Fibroblast of the aortic adventitia (primary cell): Measurements from ENCODE around the gene FREM1. TPM values are rescaled to one million over a fixed set of nuclear protein-coding genes. Genes with fewer than 3 reads are reported as not detected.

Experiments used
- DNase-seq: peaks from one replicate; pipeline ENCODE4 v3.0.0-alpha.2; 2010; ENCODE audit warnings: low read depth
- H3K4me3 ChIP-seq: 2 replicates; pipeline ENCODE4 v1.5.1; 2011; ENCODE audit warnings: low read depth, mild to moderate bottlenecking, control low read depth, low read length, moderate library complexity
- total RNA-seq: library from RNA; depleted of rRNA; stranded (reverse); fragments of >200 nt; gene quantifications from 2 replicates; pipeline ENCODE4 v1.2.3, GENCODE V29; 2012; ENCODE audit warnings: low replicate concordance
- TF ChIP-seq, protein P1 (sequence below): IDR thresholded peaks from 2 replicates; pipeline ENCODE4 v1.5.1; 2011; ENCODE audit warnings: mild to moderate bottlenecking, low read length, control low read depth, inconsistent platforms; ENCODE audit not compliant: insufficient read depth

The FREM1 gene
- total RNA-seq, 1 donor: 0.45 TPM

DNA sequence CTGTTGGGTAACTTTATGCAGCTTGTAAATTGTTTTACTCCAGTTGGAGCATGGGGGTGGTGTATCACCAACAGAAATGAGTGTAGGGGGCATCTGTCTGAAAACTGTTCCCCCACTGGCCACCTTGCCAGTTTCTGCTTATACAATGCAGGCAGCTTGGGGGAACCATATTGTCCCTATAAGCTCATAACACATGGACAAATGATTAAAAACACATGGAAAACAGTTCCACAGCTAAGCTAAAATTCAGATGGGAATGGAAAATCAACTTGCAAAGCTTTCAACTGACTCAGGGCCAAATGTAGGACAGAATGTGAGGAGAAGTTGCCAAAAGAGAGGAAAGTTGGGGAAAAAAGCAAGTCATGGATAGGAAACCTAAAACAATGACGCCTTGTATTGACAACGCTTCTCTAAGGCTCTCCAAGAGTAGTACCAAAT, 179.7 kb downstream of the FREM1 start:
- TF ChIP-seq, protein P1, sequence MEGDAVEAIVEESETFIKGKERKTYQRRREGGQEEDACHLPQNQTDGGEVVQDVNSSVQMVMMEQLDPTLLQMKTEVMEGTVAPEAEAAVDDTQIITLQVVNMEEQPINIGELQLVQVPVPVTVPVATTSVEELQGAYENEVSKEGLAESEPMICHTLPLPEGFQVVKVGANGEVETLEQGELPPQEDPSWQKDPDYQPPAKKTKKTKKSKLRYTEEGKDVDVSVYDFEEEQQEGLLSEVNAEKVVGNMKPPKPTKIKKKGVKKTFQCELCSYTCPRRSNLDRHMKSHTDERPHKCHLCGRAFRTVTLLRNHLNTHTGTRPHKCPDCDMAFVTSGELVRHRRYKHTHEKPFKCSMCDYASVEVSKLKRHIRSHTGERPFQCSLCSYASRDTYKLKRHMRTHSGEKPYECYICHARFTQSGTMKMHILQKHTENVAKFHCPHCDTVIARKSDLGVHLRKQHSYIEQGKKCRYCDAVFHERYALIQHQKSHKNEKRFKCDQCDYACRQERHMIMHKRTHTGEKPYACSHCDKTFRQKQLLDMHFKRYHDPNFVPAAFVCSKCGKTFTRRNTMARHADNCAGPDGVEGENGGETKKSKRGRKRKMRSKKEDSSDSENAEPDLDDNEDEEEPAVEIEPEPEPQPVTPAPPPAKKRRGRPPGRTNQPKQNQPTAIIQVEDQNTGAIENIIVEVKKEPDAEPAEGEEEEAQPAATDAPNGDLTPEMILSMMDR: no peak
- no peak overlapping the region for H3K4me3 ChIP-seq
- DNase-seq: no peak

DNA sequence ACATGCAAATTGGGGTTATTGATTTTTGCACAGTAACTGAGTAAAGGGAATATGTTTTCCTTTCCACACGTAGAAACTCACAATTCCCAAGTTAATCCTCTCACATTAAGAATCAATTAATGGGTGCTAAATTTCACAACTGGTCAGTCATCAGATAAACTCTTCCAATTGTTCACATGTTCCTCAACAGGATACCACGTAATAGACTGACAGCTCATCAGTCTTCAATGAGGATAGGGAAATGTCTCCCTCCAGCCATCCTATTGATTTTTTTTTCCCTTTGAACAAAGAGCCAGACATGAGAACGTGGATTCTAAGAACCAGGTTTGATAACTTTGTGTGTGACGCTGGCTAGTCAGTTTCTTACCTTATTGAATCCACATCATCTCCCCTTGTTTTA, 186.9 kb downstream of the FREM1 start:
- H3K4me3 ChIP-seq: no peak overlapping the region
- no peak for DNase-seq
- TF ChIP-seq, protein P1: no peak

DNA sequence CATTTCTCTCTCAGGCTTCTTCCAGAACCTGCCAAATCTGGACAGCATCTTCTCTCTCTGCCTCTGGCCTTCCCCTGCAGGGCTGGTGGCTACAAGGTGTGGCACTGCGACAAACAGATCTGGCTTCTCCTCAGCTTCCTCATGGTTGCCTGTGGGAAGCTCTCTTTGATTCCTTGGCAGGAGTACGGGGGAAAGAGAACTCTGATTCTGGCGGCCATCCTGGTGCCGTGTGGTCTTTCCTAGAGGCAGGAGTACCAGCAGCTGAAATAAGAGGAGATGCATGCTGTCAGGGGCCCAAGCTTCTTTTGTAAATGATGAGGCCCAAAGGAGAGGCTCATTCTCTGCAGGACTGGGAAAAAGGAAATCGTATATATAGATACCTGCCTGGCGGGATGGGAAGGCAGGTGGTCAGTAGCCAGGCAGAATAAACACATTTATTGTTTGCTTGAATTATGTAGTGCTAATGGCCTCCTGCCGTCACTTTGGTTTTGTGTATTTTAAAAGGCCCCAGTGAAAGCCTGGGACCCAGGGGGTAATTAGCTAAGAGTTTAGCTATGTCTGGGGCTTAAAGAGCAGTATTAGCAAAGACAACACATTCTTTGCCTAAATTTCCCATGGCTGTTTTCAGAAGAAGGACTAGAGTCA, 187.7 kb downstream of the FREM1 start, which contains the start of gene CER1:
TSS of gene CER1 (minus strand) at position 343 of the 645 bp plus-strand sequence. CDS start at position 282, 61 bp downstream.
- H3K4me3 ChIP-seq: no peak within 1 kb of the TSS
- TF ChIP-seq, protein P1: no peak
- DNase-seq: no peak

DNA sequence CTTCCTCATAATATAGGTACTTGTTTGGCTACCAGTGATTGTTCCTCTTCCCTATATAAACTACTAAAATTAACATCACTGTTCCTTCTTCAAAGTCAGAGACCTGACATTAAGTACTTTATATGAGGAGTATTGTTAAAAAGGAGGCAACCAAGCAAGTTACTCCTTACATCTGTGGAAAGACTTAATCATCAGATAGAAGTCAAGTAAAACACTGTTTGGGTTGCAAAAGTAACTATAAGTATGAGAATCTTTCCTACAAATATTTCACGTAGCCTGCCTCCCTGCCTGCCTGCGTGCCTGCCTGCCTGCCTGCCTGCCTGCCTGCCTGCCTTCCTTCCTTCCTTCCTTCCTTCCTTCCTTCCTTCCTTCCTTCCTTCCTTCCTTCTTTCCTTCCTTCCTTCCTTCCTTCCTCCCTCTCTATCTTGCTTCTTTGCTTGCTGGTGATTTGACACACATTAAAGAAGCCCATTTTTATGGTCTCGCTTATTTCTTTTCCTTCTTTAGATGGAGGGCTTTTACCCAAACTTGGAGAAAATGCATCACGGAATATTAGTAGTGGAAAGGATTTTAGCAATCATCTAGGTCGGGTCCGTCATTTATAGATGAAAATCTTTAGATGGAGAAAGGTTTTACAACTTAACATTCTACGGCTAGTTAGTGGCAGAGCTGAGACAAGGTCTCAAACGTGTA, 190.9 kb downstream of the FREM1 start:
- TF ChIP-seq, protein P1: no peak
- DNase-seq: no peak
- H3K4me3 ChIP-seq: no peak overlapping the region

DNA sequence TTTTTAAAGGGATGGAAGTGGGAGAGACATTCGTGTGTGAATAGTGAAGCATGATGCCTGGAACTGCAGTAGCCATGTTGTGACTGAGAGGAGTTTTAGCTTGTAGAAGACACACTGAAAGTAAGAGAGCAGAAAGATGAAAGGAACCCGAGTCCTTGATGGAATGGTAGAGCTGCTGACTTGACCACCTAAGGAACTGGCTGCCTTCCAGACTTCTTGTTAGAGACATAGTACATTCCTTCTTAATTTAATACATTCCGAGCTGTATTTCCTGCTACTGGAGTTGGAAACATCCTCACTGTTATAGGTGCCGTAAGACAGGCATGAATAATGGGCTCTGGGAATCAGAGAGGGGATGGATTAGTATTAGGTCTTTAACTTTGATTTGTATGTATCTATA, 195.1 kb downstream of the FREM1 start:
- no peak overlapping the region for H3K4me3 ChIP-seq
- TF ChIP-seq, protein P1: no peak
- no peak for DNase-seq

DNA sequence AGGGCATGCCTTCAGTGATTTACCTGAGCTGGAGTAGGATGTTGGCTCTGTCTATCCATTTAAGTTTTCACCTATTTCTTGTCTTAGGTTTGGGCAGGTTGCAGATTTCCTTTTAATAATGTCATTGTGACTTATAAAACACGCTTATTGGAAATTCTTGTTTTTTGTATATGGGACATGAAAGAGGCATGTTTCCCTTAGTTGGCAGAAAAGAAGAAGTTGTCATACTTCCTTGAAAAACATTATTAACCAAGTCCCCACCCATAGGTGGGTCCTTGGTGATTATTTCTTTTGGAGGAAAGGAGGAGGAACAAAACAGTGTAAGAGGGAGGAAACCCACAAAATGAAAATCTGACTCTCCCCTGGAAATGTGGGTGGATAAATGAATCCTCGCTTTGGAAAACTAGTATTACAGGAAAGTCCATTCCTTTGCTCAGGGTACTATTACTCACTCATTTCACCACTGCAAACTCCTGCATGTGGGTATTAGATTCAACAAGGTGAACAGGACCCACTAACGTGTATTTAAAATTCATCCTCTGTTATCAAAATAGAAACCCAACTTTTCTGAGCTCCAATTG, 197.0 kb downstream of the FREM1 start:
- no peak overlapping the region for H3K4me3 ChIP-seq
- TF ChIP-seq, protein P1: no peak
- DNase-seq: no peak
